Small intestine (tissue), 7 donors: ENCODE results near the gene ARHGAP24. TPM values are rescaled to one million over a fixed set of nuclear protein-coding genes. Genes with fewer than 3 reads are reported as not detected.
"Not testable (repeated sequence)": the region's sequence is repeated elsewhere in the genome, so short reads cannot be mapped to it uniquely, and the experiment has no call there.

Experiments
- DNase-seq, 2 donors: peaks; one replicate each; pipeline versions ENCODE4 v3.0.0 to v3.0.0-alpha.2; 2013
- FAIRE-seq: peaks from 2 replicates; lab custom pipeline; 2012; peaks lifted over from hg19 to GRCh38; lab: Jason Lieb, UNC
- H3K27ac ChIP-seq, 3 donors: one replicate each; pipeline ENCODE4 v1.5.1; 2013; ENCODE audit warnings: low read length in 2 of 3, mild to moderate bottlenecking in 2 of 3, control low read depth in 1 of 3, inconsistent platforms in 1 of 3, low read depth in 1 of 3, moderate library complexity in 1 of 3
- H3K27me3 ChIP-seq, 3 donors: one replicate each; pipeline ENCODE4 v1.6.1; 2013; ENCODE audit warnings: low read length in 3 of 3, inconsistent platforms in 1 of 3; ENCODE audit not compliant: control insufficient read depth in 3 of 3, insufficient read depth in 3 of 3
- H3K36me3 ChIP-seq, 3 donors: one replicate each; pipeline ENCODE4 v1.6.1; 2013; ENCODE audit warnings: low read length in 3 of 3, inconsistent platforms in 1 of 3, low read depth in 1 of 3, mild to moderate bottlenecking in 1 of 3, moderate library complexity in 1 of 3; ENCODE audit not compliant: control insufficient read depth in 3 of 3, insufficient read depth in 2 of 3
- H3K4me1 ChIP-seq, 3 donors: one replicate each; pipeline ENCODE4 v1.6.1; 2013; ENCODE audit warnings: low read length in 2 of 3, inconsistent platforms in 1 of 3, low read depth in 1 of 3, mild to moderate bottlenecking in 1 of 3, moderate library complexity in 1 of 3; ENCODE audit not compliant: control insufficient read depth in 3 of 3, insufficient read depth in 2 of 3
- H3K4me3 ChIP-seq, 3 donors: one replicate each; pipeline ENCODE4 v1.5.1; 2013; ENCODE audit warnings: low read length in 3 of 3, control low read depth in 1 of 3, inconsistent platforms in 1 of 3, low read depth in 1 of 3, mild to moderate bottlenecking in 1 of 3, moderate library complexity in 1 of 3
- H3K9me3 ChIP-seq, 2 donors: one replicate each; pipeline ENCODE4 v1.6.1; 2013; ENCODE audit warnings: low read depth in 1 of 2, low read length in 1 of 2; ENCODE audit not compliant: control insufficient read depth in 2 of 2, insufficient read depth in 1 of 2
- WGBS, 3 donors: extraction: QIAGEN DNeasy Blood & Tissue Kit; methylation state at CpG; one replicate each; pipeline ENCODE4 v1.1.7; 2013; 5-methylcytosine and 5-hydroxymethylcytosine counted together
- polyA plus RNA-seq, 4 donors: library from polyadenylated mRNA; stranded (reverse) in 3 of 4; unstranded in 1 of 4; fragments of 200-250 nt in 3 of 4; fragments of 120-200 nt in 1 of 4; gene quantifications; one replicate each; pipeline versions ENCODE4 v1.2.1 to v1.2.3, GENCODE V29; 2013
- donor health status: healthy with polysubstance abuse.
- donor health status: control.
- donor health status: control.
- donor health status: Bipolar disorder and iron deficiency.
- donor health status: healthy.

The ARHGAP24 gene
- polyA plus RNA-seq, 4 donors, result 1.1 to 4.0 (median 3.8) TPM

GRCh38 chr4:85955620-85956292 is 480.8 kb downstream of the ARHGAP24 start:
- Histone ChIP-seq H3K36me3 (no peaks in the 10 kb centered on the region), H3K27me3 (no peaks in the 10 kb centered on the region), H3K4me1 (no peaks in the 10 kb centered on the region), H3K9me3 (no peaks in the 10 kb centered on the region), H3K27ac (no peak overlapping the region), H3K4me3 (no peak overlapping the region)
- DNase-seq (no peak), FAIRE-seq (no peak)

GRCh38 chr4:85956293-85956945 is 481.5 kb downstream of the ARHGAP24 start:
- no peaks in the 10 kb centered on the region for H3K36me3 ChIP-seq
- no peak overlapping the region for H3K27ac ChIP-seq
- H3K4me3 ChIP-seq, result no peak overlapping the region
- no peaks in the 10 kb centered on the region for H3K9me3 ChIP-seq
- DNase-seq (no peak), FAIRE-seq (no peak)
- no peaks in the 10 kb centered on the region for H3K27me3 ChIP-seq
- H3K4me1 ChIP-seq, result no peaks in the 10 kb centered on the region
- WGBS, 3 donors, result 94 to 96% (median 94%) methylated on average over 17 of the region's 17 CpGs

- Histone ChIP-seq H3K9me3 (no peaks in the 10 kb centered on the region), H3K4me3 (no peak overlapping the region), H3K36me3 (no peaks in the 10 kb centered on the region), H3K27ac (no peak overlapping the region), H3K27me3 (no peaks in the 10 kb centered on the region), H3K4me1 (no peaks in the 10 kb centered on the region)
- 78 to 88% (median 87%) methylated on average over 4 of the region's 4 CpGs for WGBS, 3 donors
- DNase-seq, result no peak
- no peak for FAIRE-seq
These were observed 486.9 kb downstream of the ARHGAP24 start for GRCh38 chr4:85961887-85962286.

- Histone ChIP-seq H3K27me3 (no peaks in the 10 kb centered on the region), H3K4me1 (no peaks in the 10 kb centered on the region), H3K9me3 (no peaks in the 10 kb centered on the region), H3K4me3 (no peak overlapping the region), H3K27ac (no peak overlapping the region), H3K36me3 (no peaks in the 10 kb centered on the region)
- WGBS, 3 donors, result 83 to 88% (median 85%) methylated on average over 1 of the region's 1 CpG
- FAIRE-seq (no peak), DNase-seq (no peak)
These were observed 488.3 kb downstream of the ARHGAP24 start for GRCh38 chr4:85963231-85963630.

- H3K27me3 ChIP-seq, result no peaks in the 10 kb centered on the region
- no peaks in the 10 kb centered on the region for H3K9me3 ChIP-seq
- no peak overlapping the region for H3K4me3 ChIP-seq
- no peak overlapping the region for H3K27ac ChIP-seq
- DNase-seq, result peak; percentile 8 to 35
- H3K36me3 ChIP-seq, result no peaks in the 10 kb centered on the region
- H3K4me1 ChIP-seq, result no peaks in the 10 kb centered on the region
- FAIRE-seq, result no peak
These were observed 489.3 kb downstream of the ARHGAP24 start for GRCh38 chr4:85964298-85964697.

- not testable (repeated sequence) for H3K27ac ChIP-seq, H3K36me3 ChIP-seq, H3K27me3 ChIP-seq, H3K4me1 ChIP-seq, FAIRE-seq, H3K9me3 ChIP-seq, DNase-seq, H3K4me3 ChIP-seq
- WGBS, 3 donors, result 87 to 94% (median 92%) methylated on average over 4 of the region's 4 CpGs
These were observed 490.1 kb downstream of the ARHGAP24 start for GRCh38 chr4:85965017-85965416.

GRCh38 chr4:85965529-85965928 is 490.6 kb downstream of the ARHGAP24 start:
- FAIRE-seq (no peak), DNase-seq (no peak)
- H3K36me3 ChIP-seq, result no peaks in the 10 kb centered on the region
- WGBS, 3 donors, result 72 to 88% (median 79%) methylated on average over 1 of the region's 1 CpG
- H3K9me3 ChIP-seq, result no peaks in the 10 kb centered on the region
- no peaks in the 10 kb centered on the region for H3K4me1 ChIP-seq
- no peak overlapping the region for H3K4me3 ChIP-seq
- no peaks in the 10 kb centered on the region for H3K27me3 ChIP-seq
- H3K27ac ChIP-seq, result no peak overlapping the region

- Histone ChIP-seq H3K4me3 (no peak overlapping the region), H3K27me3 (no peaks in the 10 kb centered on the region), H3K36me3 (no peaks in the 10 kb centered on the region), H3K9me3 (no peaks in the 10 kb centered on the region), H3K27ac (no peak overlapping the region), H3K4me1 (no peaks in the 10 kb centered on the region)
- FAIRE-seq (no peak), DNase-seq (no peak)
- 45 to 77% (median 53%) methylated on average over 2 of the region's 2 CpGs for WGBS, 3 donors
These were observed 491.4 kb downstream of the ARHGAP24 start for GRCh38 chr4:85966373-85966772.

GRCh38 chr4:85967872-85968271 is 492.9 kb downstream of the ARHGAP24 start:
- Histone ChIP-seq H3K27me3 (no peaks in the 10 kb centered on the region), H3K9me3 (no peaks in the 10 kb centered on the region), H3K36me3 (no peaks in the 10 kb centered on the region), H3K27ac (no peak overlapping the region), H3K4me3 (no peak overlapping the region), H3K4me1 (no peaks in the 10 kb centered on the region)
- WGBS, 3 donors, result 73 to 88% (median 73%) methylated on average over 2 of the region's 2 CpGs
- no peak for FAIRE-seq
- DNase-seq, result no peak
